ENCODE measurements around the gene CUL1. TPM values are rescaled to one million over a fixed set of nuclear protein-coding genes. Genes with fewer than 3 reads are reported as not detected.

The CUL1 gene
- total RNA-seq, 1 experiment from 2014 or later, result 72.3 TPM

DNA sequence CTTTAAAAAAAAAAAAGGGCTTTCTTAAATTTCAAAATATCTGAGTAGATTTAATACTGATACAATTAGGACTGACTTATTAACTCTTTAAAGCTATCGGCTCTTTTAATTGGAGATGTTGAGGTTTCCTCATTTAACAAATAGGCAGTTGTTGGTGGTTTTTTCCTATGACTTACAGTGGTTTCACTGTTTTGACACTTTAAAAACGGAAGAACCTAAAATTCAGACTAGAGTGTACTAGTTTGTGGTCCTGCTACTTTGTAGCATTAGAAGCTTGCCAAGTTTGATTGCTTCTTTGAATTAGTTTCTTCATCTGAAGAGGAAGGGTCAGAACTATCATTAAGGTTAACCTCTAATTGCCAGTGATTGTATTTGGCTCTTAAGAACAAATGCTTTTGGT is 27.7 kb downstream of the CUL1 start:
- no peak overlapping the region for H3K4ac ChIP-seq (ENCODE audit: low read depth, low read length)
- peaks cover 8% of the 10 kb centered on the region for H3K79me1 ChIP-seq (ENCODE audit: insufficient read depth, low read depth, low read length, poor library complexity, severe bottlenecking)
- no peak overlapping the region for H3K27ac Mint-ChIP-seq
- no peak overlapping the region for H2BK120ac ChIP-seq (ENCODE audit: low read depth, low read length, poor library complexity, severe bottlenecking)
- WGBS (ENCODE audit: extremely low coverage, insufficient read length, low lambda C conversion rate), result no CpG with 5 or more reads among the region's 2 CpGs
- peaks cover 45% of the 10 kb centered on the region; the same call in 1 of the 2 replicates for H3K79me2 ChIP-seq (ENCODE audit: insufficient read depth, low read length)
- H3K9me3 Mint-ChIP-seq, result no peaks in the 10 kb centered on the region; a peak in 1 of 5 replicates
- H3K14ac ChIP-seq (ENCODE audit: insufficient read depth, low read length), result no peak overlapping the region
- H2BK15ac ChIP-seq (ENCODE audit: low read depth, low read length), result no peak overlapping the region
- H2BK5ac ChIP-seq (ENCODE audit: insufficient read length, low read length), result no peak overlapping the region
- no peaks in the 10 kb centered on the region for H3K23me2 ChIP-seq (ENCODE audit: insufficient read length, low read depth, low read length, poor library complexity, severe bottlenecking)
- TF ChIP-seq, protein P1, sequence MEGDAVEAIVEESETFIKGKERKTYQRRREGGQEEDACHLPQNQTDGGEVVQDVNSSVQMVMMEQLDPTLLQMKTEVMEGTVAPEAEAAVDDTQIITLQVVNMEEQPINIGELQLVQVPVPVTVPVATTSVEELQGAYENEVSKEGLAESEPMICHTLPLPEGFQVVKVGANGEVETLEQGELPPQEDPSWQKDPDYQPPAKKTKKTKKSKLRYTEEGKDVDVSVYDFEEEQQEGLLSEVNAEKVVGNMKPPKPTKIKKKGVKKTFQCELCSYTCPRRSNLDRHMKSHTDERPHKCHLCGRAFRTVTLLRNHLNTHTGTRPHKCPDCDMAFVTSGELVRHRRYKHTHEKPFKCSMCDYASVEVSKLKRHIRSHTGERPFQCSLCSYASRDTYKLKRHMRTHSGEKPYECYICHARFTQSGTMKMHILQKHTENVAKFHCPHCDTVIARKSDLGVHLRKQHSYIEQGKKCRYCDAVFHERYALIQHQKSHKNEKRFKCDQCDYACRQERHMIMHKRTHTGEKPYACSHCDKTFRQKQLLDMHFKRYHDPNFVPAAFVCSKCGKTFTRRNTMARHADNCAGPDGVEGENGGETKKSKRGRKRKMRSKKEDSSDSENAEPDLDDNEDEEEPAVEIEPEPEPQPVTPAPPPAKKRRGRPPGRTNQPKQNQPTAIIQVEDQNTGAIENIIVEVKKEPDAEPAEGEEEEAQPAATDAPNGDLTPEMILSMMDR (conservative IDR thresholded peaks at IDR 0.05), result no peak
- no peak overlapping the region for H2BK12ac ChIP-seq (ENCODE audit: insufficient read length, low read depth, low read length)
- H4K8ac ChIP-seq (replicated peaks; ENCODE audit: insufficient read length, low read depth, low read length), result no peak overlapping the region
- peaks cover 2 to 20% (median 14%) of the 10 kb centered on the region in 3 experiments for H3K36me3 Mint-ChIP-seq (ENCODE audit: insufficient read depth in 1 of 3, low read depth in 3 of 3)
- H3K9ac ChIP-seq (ENCODE audit: extremely low read depth, insufficient read length, low read length), result no peak overlapping the region
- no peak overlapping the region for H2BK20ac ChIP-seq (ENCODE audit: low read depth, low read length, poor library complexity, severe bottlenecking)
- H3K18ac ChIP-seq (ENCODE audit: insufficient read length, low read depth, low read length), result no peak overlapping the region
- no peaks in the 10 kb centered on the region for H4K20me1 ChIP-seq (ENCODE audit: control insufficient read depth, insufficient read depth, insufficient read length)
- H3K23ac ChIP-seq (ENCODE audit: insufficient read length, low read depth, low read length), result no peak overlapping the region
- H4K5ac ChIP-seq (ENCODE audit: insufficient read length, low read depth, low read length), result no peak overlapping the region
- no peak overlapping the region for H3K4me2 ChIP-seq (ENCODE audit: insufficient read depth, insufficient read length, low read length)
- no peaks in the 10 kb centered on the region for H3K9me3 ChIP-seq (ENCODE audit: control insufficient read depth, low read depth, low read length)
- H2AFZ ChIP-seq (ENCODE audit: low read length), result no peak overlapping the region
- no peaks in the 10 kb centered on the region for H3K27me3 Mint-ChIP-seq (ENCODE audit: low read depth)
- no peaks in the 10 kb centered on the region for H3K4me1 ChIP-seq (ENCODE audit: insufficient read depth, low read length)
- H3K27ac ChIP-seq (ENCODE audit: insufficient read length, low read depth, low read length), result no peak overlapping the region
- H3K27me3 ChIP-seq (ENCODE audit: insufficient read depth, low read length), result no peaks in the 10 kb centered on the region
- no peak overlapping the region for H4K91ac ChIP-seq (ENCODE audit: insufficient read length, low read depth, low read length)
- H3K4me3 Mint-ChIP-seq, result no peak overlapping the region
- H3T11ph ChIP-seq (ENCODE audit: low read length), result no peak overlapping the region
- no peak for DNase-seq
- no peak overlapping the region for H3K56ac ChIP-seq (ENCODE audit: insufficient read length, low read depth, low read length)
- H2AK5ac ChIP-seq (ENCODE audit: insufficient read length, low read length), result no peak overlapping the region
- H3K4me1 Mint-ChIP-seq, result peaks cover 23 to 30% of the 10 kb centered on the region in 2 experiments
